ENCODE measurements around the gene ALDH1L2.

ALDH1L2 gene

GRCh38 chr12:105109465-105110212, 25.4 kb upstream of the ALDH1L2 start:
- TF ChIP-seq FOXP2 (optimal IDR thresholded peaks at IDR 0.05; ENCODE audit: borderline replicate concordance, extremely low read depth, extremely low read length, insufficient read depth) (no peak), POLR2AphosphoS5 (IDR thresholded peaks at IDR 0.05; ENCODE audit: low read depth, low read length) (no peak), SIN3A (IDR thresholded peaks at IDR 0.05; ENCODE audit: borderline replicate concordance, insufficient read depth, low read length) (no peak), TAF1 (IDR thresholded peaks at IDR 0.05; ENCODE audit: borderline replicate concordance, insufficient read depth, low read length) (no peak)
- TF ChIP-seq, protein P1, sequence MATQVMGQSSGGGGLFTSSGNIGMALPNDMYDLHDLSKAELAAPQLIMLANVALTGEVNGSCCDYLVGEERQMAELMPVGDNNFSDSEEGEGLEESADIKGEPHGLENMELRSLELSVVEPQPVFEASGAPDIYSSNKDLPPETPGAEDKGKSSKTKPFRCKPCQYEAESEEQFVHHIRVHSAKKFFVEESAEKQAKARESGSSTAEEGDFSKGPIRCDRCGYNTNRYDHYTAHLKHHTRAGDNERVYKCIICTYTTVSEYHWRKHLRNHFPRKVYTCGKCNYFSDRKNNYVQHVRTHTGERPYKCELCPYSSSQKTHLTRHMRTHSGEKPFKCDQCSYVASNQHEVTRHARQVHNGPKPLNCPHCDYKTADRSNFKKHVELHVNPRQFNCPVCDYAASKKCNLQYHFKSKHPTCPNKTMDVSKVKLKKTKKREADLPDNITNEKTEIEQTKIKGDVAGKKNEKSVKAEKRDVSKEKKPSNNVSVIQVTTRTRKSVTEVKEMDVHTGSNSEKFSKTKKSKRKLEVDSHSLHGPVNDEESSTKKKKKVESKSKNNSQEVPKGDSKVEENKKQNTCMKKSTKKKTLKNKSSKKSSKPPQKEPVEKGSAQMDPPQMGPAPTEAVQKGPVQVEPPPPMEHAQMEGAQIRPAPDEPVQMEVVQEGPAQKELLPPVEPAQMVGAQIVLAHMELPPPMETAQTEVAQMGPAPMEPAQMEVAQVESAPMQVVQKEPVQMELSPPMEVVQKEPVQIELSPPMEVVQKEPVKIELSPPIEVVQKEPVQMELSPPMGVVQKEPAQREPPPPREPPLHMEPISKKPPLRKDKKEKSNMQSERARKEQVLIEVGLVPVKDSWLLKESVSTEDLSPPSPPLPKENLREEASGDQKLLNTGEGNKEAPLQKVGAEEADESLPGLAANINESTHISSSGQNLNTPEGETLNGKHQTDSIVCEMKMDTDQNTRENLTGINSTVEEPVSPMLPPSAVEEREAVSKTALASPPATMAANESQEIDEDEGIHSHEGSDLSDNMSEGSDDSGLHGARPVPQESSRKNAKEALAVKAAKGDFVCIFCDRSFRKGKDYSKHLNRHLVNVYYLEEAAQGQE (IDR thresholded peaks at IDR 0.05; ENCODE audit: insufficient read depth in 1 of 2, low read depth in 2 of 2, low read length in 2 of 2): no peak

- TF ChIP-seq FOXP2 (optimal IDR thresholded peaks at IDR 0.05; ENCODE audit: borderline replicate concordance, extremely low read depth, extremely low read length, insufficient read depth): peak; percentile 98
- TF ChIP-seq TAF1 (IDR thresholded peaks at IDR 0.05; ENCODE audit: borderline replicate concordance, insufficient read depth, low read length): peak; percentile 93
- peak; percentile 95 for TF ChIP-seq POLR2AphosphoS5 (IDR thresholded peaks at IDR 0.05; ENCODE audit: low read depth, low read length)
- TF ChIP-seq, protein P1 (IDR thresholded peaks at IDR 0.05; ENCODE audit: insufficient read depth in 1 of 2, low read depth in 2 of 2, low read length in 2 of 2): peak; percentile 36 to 51; a peak in 3 of 4 replicates
- TF ChIP-seq SIN3A (IDR thresholded peaks at IDR 0.05; ENCODE audit: borderline replicate concordance, insufficient read depth, low read length): peak; percentile 65; the same call in 1 of the 2 replicates
These were observed 23.5 kb upstream of the ALDH1L2 start, which contains the start of gene WASHC4 for GRCh38 chr12:105107494-105108371. Gene WASHC4, plus strand, starts transcription at chr12:105107731. Its CDS starts 70 bp downstream, at chr12:105107801.

GRCh38 chr12:105107171-105107493, 22.9 kb upstream of the ALDH1L2 start:
- TF ChIP-seq SIN3A (IDR thresholded peaks at IDR 0.05; ENCODE audit: borderline replicate concordance, insufficient read depth, low read length): no peak
- TF ChIP-seq TAF1 (IDR thresholded peaks at IDR 0.05; ENCODE audit: borderline replicate concordance, insufficient read depth, low read length): no peak
- no peak for TF ChIP-seq POLR2AphosphoS5 (IDR thresholded peaks at IDR 0.05; ENCODE audit: low read depth, low read length)
- TF ChIP-seq, protein P1 (IDR thresholded peaks at IDR 0.05; ENCODE audit: insufficient read depth in 1 of 2, low read depth in 2 of 2, low read length in 2 of 2): no peak
- no peak for TF ChIP-seq FOXP2 (optimal IDR thresholded peaks at IDR 0.05; ENCODE audit: borderline replicate concordance, extremely low read depth, extremely low read length, insufficient read depth)

GRCh38 chr12:105106621-105107020, 22.4 kb upstream of the ALDH1L2 start:
- TF ChIP-seq, protein P1 (IDR thresholded peaks at IDR 0.05; ENCODE audit: insufficient read depth in 1 of 2, low read depth in 2 of 2, low read length in 2 of 2): no peak
- no peak for TF ChIP-seq FOXP2 (optimal IDR thresholded peaks at IDR 0.05; ENCODE audit: borderline replicate concordance, extremely low read depth, extremely low read length, insufficient read depth)
- no peak for TF ChIP-seq POLR2AphosphoS5 (IDR thresholded peaks at IDR 0.05; ENCODE audit: low read depth, low read length)
- no peak for TF ChIP-seq TAF1 (IDR thresholded peaks at IDR 0.05; ENCODE audit: borderline replicate concordance, insufficient read depth, low read length)
- TF ChIP-seq SIN3A (IDR thresholded peaks at IDR 0.05; ENCODE audit: borderline replicate concordance, insufficient read depth, low read length): no peak

Data from PFSK-1 (cell line).